SK-N-SH treated with all-trans-retinoic acid at 6 μM for 48 hours (cell line): ENCODE measurements around the gene S100A4.

Experiments used
- ARNTL ChIP-seq: fragments of 450-650 bp; formaldehyde crosslinking; IDR thresholded peaks from 2 replicates; pipeline ENCODE4 v1.5.0; 2020; ENCODE audit warnings: low read depth, mild to moderate bottlenecking, moderate library complexity, borderline replicate concordance
- CSDC2 ChIP-seq: fragments of 250-450 bp; sonication (Bioruptor Pico); IDR thresholded peaks from 2 replicates; pipeline ENCODE4 v1.5.0; 2020; ENCODE audit warnings: mild to moderate bottlenecking, moderate library complexity
- OSR1 ChIP-seq: fragments of 250-450 bp; sonication (Bioruptor Pico); IDR thresholded peaks from 2 replicates; pipeline ENCODE4 v1.8.0; 2022; ENCODE audit warnings: moderate library complexity, mild to moderate bottlenecking, inconsistent platforms
- TCF4 ChIP-seq: fragments of 250-450 bp; sonication (Bioruptor Pico); IDR thresholded peaks from 2 replicates; pipeline ENCODE4 v1.8.0; 2021; ENCODE audit warnings: mild to moderate bottlenecking, moderate library complexity, borderline replicate concordance
- ZFP30 ChIP-seq: fragments of 450-650 bp; formaldehyde crosslinking; IDR thresholded peaks from 2 replicates; pipeline ENCODE4 v1.5.0; 2022; ENCODE audit warnings: mild to moderate bottlenecking, moderate library complexity
- TF ChIP-seq, protein P1 (sequence below): fragments of 250-450 bp; sonication (Bioruptor Pico); IDR thresholded peaks from 2 replicates; pipeline ENCODE4 v1.8.0; 2021; ENCODE audit warnings: low read depth, mild to moderate bottlenecking, moderate library complexity, borderline replicate concordance
- TF ChIP-seq, protein P2 (sequence below): fragments of 250-450 bp; sonication (Bioruptor Pico); IDR thresholded peaks from 2 replicates; pipeline ENCODE4 v1.5.1; 2021; ENCODE audit warnings: mild to moderate bottlenecking, moderate library complexity
- TF ChIP-seq, protein P3 (sequence below): fragments of 250-450 bp; sonication (Bioruptor Pico); IDR thresholded peaks from 2 replicates; pipeline ENCODE4 v1.8.0; 2020; ENCODE audit warnings: mild to moderate bottlenecking, moderate library complexity, borderline replicate concordance

- TF ChIP-seq, protein P1, sequence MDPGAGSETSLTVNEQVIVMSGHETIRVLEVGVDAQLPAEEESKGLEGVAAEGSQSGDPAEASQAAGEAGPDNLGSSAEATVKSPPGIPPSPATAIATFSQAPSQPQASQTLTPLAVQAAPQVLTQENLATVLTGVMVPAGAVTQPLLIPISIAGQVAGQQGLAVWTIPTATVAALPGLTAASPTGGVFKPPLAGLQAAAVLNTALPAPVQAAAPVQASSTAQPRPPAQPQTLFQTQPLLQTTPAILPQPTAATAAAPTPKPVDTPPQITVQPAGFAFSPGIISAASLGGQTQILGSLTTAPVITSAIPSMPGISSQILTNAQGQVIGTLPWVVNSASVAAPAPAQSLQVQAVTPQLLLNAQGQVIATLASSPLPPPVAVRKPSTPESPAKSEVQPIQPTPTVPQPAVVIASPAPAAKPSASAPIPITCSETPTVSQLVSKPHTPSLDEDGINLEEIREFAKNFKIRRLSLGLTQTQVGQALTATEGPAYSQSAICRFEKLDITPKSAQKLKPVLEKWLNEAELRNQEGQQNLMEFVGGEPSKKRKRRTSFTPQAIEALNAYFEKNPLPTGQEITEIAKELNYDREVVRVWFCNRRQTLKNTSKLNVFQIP = no peak
- TF ChIP-seq, protein P2, sequence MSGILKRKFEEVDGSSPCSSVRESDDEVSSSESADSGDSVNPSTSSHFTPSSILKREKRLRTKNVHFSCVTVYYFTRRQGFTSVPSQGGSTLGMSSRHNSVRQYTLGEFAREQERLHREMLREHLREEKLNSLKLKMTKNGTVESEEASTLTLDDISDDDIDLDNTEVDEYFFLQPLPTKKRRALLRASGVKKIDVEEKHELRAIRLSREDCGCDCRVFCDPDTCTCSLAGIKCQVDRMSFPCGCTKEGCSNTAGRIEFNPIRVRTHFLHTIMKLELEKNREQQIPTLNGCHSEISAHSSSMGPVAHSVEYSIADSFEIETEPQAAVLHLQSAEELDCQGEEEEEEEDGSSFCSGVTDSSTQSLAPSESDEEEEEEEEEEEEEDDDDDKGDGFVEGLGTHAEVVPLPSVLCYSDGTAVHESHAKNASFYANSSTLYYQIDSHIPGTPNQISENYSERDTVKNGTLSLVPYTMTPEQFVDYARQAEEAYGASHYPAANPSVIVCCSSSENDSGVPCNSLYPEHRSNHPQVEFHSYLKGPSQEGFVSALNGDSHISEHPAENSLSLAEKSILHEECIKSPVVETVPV (CRISPR knock-in tag) = no peak
- no peak for TF ChIP-seq TCF4 (CRISPR knock-in tag)
- no peak for TF ChIP-seq OSR1 (CRISPR knock-in tag)
- TF ChIP-seq ARNTL (CRISPR knock-in tag) = no peak
- no peak for TF ChIP-seq CSDC2 (CRISPR knock-in tag)
- TF ChIP-seq, protein P3, sequence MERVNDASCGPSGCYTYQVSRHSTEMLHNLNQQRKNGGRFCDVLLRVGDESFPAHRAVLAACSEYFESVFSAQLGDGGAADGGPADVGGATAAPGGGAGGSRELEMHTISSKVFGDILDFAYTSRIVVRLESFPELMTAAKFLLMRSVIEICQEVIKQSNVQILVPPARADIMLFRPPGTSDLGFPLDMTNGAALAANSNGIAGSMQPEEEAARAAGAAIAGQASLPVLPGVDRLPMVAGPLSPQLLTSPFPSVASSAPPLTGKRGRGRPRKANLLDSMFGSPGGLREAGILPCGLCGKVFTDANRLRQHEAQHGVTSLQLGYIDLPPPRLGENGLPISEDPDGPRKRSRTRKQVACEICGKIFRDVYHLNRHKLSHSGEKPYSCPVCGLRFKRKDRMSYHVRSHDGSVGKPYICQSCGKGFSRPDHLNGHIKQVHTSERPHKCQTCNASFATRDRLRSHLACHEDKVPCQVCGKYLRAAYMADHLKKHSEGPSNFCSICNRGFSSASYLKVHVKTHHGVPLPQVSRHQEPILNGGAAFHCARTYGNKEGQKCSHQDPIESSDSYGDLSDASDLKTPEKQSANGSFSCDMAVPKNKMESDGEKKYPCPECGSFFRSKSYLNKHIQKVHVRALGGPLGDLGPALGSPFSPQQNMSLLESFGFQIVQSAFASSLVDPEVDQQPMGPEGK (CRISPR knock-in tag) = no peak
- no peak for TF ChIP-seq ZFP30 (CRISPR knock-in tag)
These were observed 27.0 kb upstream of the S100A4 start for GRCh38 chr1:153572569-153573015.
